ENCODE measurements around the gene SYAP1. TPM values are rescaled to one million over a fixed set of nuclear protein-coding genes. Genes with fewer than 3 reads are reported as not detected.

Gene SYAP1
- total and polyA plus RNA-seq, 9 of the 15 experiments (the other 6 are each of a cell fraction or from before 2014, with no cell fraction given), result 5.7 to 35.3 (median 27.6) TPM

DNA sequence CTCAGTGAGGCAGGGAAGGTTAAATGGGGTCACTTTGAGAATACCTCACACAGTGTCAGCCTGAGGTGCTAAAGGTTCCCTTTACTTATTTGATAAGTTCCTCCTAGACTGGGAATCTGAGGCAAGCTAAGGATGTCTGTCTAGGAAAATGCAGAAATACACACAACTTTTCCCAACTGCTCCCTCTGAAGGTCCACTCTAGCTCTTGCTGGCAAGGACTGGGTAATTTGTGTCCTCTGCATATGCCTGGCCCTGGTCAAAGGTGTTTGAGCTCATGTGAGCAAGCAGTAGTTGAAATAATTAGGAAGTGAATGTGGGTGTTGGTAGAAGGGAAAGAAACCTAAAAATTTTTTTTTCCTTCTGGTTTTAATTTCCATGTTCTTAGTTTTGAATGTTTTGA is 88.1 kb downstream of the SYAP1 start:
- Histone ChIP-seq H3K79me2 (ENCODE audit: control insufficient read depth, insufficient read depth, low read length) (peaks cover 84% of the 10 kb centered on the region), H3K4me1 (replicated peaks in 1 of 2; ENCODE audit: control insufficient read depth in 2 of 2, insufficient read depth in 2 of 2, low read length in 2 of 2) (peaks cover 4 to 8% of the 10 kb centered on the region in 2 experiments; a peak in 4 of 5 replicates), H3K9me3 (replicated peaks; ENCODE audit: control insufficient read depth, insufficient read depth, low read depth, low read length) (no peaks in the 10 kb centered on the region), H3K4me2 (ENCODE audit: insufficient read depth, low read length) (0 out of 2 replicates have a peak overlapping the region, but pooled peaks have one; percentile 8), H3K9me1 (ENCODE audit: control insufficient read depth, insufficient read depth, low read length) (no peaks in the 10 kb centered on the region), H3K9ac (ENCODE audit: insufficient read depth in 1 of 2, low read depth in 2 of 2, low read length in 2 of 2) (no peak overlapping the region), H3K27me3 (ENCODE audit: control insufficient read depth in 2 of 2, insufficient read depth in 2 of 2, low read length in 2 of 2) (no peaks in the 10 kb centered on the region), H3K4me3 (no peak overlapping the region), H2AFZ (ENCODE audit: low read depth, low read length) (no peak overlapping the region), H3K27ac (ENCODE audit: extremely low read depth, low read depth, low read length) (peak overlapping the region; percentile 45; the same call in 1 of the 3 replicates), H3K36me3 (ENCODE audit: control insufficient read depth, insufficient read depth, low read length) (peaks cover 34% of the 10 kb centered on the region; the same call in 2 of the 3 replicates), H4K20me1 (replicated peaks; ENCODE audit: control insufficient read depth, insufficient read depth, low read length) (no peaks in the 10 kb centered on the region)
- DNase-seq (ENCODE audit: extremely low read depth in 1 of 4, low spot score in 3 of 4) (no peak), FAIRE-seq (no peak), ATAC-seq (peak; percentile 49)
- no peak for TF ChIP-seq ARHGAP35 (IDR thresholded peaks at IDR 0.05; ENCODE audit: partially characterized antibody)
- TF ChIP-seq, protein P1, sequence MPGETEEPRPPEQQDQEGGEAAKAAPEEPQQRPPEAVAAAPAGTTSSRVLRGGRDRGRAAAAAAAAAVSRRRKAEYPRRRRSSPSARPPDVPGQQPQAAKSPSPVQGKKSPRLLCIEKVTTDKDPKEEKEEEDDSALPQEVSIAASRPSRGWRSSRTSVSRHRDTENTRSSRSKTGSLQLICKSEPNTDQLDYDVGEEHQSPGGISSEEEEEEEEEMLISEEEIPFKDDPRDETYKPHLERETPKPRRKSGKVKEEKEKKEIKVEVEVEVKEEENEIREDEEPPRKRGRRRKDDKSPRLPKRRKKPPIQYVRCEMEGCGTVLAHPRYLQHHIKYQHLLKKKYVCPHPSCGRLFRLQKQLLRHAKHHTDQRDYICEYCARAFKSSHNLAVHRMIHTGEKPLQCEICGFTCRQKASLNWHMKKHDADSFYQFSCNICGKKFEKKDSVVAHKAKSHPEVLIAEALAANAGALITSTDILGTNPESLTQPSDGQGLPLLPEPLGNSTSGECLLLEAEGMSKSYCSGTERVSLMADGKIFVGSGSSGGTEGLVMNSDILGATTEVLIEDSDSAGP (CRISPR knock-in tag; IDR thresholded peaks at IDR 0.05), result no peak
- TF ChIP-seq SLC30A9 (CRISPR knock-in tag; IDR thresholded peaks at IDR 0.05), result no peak
- no peak for TF ChIP-seq ZFP30 (CRISPR knock-in tag; IDR thresholded peaks at IDR 0.05; ENCODE audit: borderline replicate concordance)
- TF ChIP-seq CEBPB (tag; IDR thresholded peaks at IDR 0.05), result no peak
- no peak for TF ChIP-seq TRIM28 (IDR thresholded peaks at IDR 0.05)
- TF ChIP-seq, protein P2, sequence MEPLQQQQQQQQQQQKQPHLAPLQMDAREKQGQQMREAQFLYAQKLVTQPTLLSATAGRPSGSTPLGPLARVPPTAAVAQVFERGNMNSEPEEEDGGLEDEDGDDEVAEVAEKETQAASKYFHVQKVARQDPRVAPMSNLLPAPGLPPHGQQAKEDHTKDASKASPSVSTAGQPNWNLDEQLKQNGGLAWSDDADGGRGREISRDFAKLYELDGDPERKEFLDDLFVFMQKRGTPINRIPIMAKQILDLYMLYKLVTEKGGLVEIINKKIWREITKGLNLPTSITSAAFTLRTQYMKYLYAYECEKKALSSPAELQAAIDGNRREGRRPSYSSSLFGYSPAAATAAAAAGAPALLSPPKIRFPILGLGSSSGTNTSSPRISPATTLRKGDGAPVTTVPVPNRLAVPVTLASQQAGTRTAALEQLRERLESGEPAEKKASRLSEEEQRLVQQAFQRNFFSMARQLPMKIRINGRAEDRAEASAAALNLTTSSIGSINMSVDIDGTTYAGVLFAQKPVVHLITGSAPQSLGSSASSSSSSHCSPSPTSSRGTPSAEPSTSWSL (CRISPR knock-in tag; IDR thresholded peaks at IDR 0.05; ENCODE audit: borderline replicate concordance), result no peak
- no peak for TF ChIP-seq ZNF561 (CRISPR knock-in tag; conservative IDR thresholded peaks at IDR 0.05)
- TF ChIP-seq, protein P3, sequence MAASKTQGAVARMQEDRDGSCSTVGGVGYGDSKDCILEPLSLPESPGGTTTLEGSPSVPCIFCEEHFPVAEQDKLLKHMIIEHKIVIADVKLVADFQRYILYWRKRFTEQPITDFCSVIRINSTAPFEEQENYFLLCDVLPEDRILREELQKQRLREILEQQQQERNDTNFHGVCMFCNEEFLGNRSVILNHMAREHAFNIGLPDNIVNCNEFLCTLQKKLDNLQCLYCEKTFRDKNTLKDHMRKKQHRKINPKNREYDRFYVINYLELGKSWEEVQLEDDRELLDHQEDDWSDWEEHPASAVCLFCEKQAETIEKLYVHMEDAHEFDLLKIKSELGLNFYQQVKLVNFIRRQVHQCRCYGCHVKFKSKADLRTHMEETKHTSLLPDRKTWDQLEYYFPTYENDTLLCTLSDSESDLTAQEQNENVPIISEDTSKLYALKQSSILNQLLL (CRISPR knock-in tag; IDR thresholded peaks at IDR 0.05; ENCODE audit: borderline replicate concordance), result no peak
- no peak for TF ChIP-seq PTBP1 (IDR thresholded peaks at IDR 0.05; ENCODE audit: low read depth, low read length)
- TF ChIP-seq XRCC4 (IDR thresholded peaks at IDR 0.05; ENCODE audit: extremely low read depth, insufficient read depth, insufficient read length), result no peak
- no peak for TF ChIP-seq MXI1 (IDR thresholded peaks at IDR 0.05; ENCODE audit: low read depth, low read length)
- no peak for TF ChIP-seq NFYB (IDR thresholded peaks at IDR 0.05; ENCODE audit: extremely low read depth, insufficient read length)
- no peak for TF ChIP-seq BCL6 (CRISPR knock-in tag; IDR thresholded peaks at IDR 0.05)
- TF ChIP-seq DNMT1 (IDR thresholded peaks at IDR 0.05), result no peak
- TF ChIP-seq MTF1 (CRISPR knock-in tag; IDR thresholded peaks at IDR 0.05; ENCODE audit: borderline replicate concordance), result no peak
- intact Hi-C loops (cut with micrococcal nuclease) (no loop called here), in situ Hi-C loops (cut with MboI) (no loop called here)
- CTCF ChIA-PET (ENCODE audit: low intra/inter-chr PET ratio), result no interaction called here
- POLR2A ChIA-PET, result interaction anchor here (0.8 to 2.1 kb wide), 4 partner anchors 10 to 36 kb away, joined by 3 to 15 read pairs (median 6); no protein-coding TSS in a partner anchor
- no TSS peak for BruUV-seq (replicated peaks)

Data from K562 (cell line).